ENCODE results near the gene COBLL1.

COBLL1 gene

GRCh38 chr2:164831180-164831579, 10.4 kb downstream of the COBLL1 start:
- no peak for FAIRE-seq

GRCh38 chr2:164826293-164827243, 15.1 kb downstream of the COBLL1 start:
- no peak for FAIRE-seq

More at GRCh38 chr2:164831180-164831579, 10.4 kb downstream of the COBLL1 start:
- DNase-seq (ENCODE audit: insufficient read length, low spot score), result no peak
- TF ChIP-seq POU2F2 (IDR thresholded peaks at IDR 0.05; ENCODE audit: low read depth, low read length), result no peak
- TF ChIP-seq POLR2A (IDR thresholded peaks at IDR 0.05; ENCODE audit: low read depth, low read length), result no peak
- no peak for TF ChIP-seq PAX5 (IDR thresholded peaks at IDR 0.05; ENCODE audit: insufficient read depth, low read length, severe bottlenecking)
- TF ChIP-seq POLR2AphosphoS5 (IDR thresholded peaks at IDR 0.05; ENCODE audit: low read depth, low read length), result no peak
- no peak for TF ChIP-seq SPI1 (IDR thresholded peaks at IDR 0.05; ENCODE audit: low read depth, low read length)
- no peak for TF ChIP-seq TAF1 (IDR thresholded peaks at IDR 0.05; ENCODE audit: low read depth, low read length)

GRCh38 chr2:164824872-164825271, 16.8 kb downstream of the COBLL1 start:
- DNase-seq (ENCODE audit: insufficient read length, low spot score), result no peak
- TF ChIP-seq POLR2AphosphoS5 (IDR thresholded peaks at IDR 0.05; ENCODE audit: low read depth, low read length) (no peak), SPI1 (IDR thresholded peaks at IDR 0.05; ENCODE audit: low read depth, low read length) (no peak), PAX5 (IDR thresholded peaks at IDR 0.05; ENCODE audit: insufficient read depth, low read length, severe bottlenecking) (no peak), POU2F2 (IDR thresholded peaks at IDR 0.05; ENCODE audit: low read depth, low read length) (no peak), POLR2A (IDR thresholded peaks at IDR 0.05; ENCODE audit: low read depth, low read length) (no peak), TAF1 (IDR thresholded peaks at IDR 0.05; ENCODE audit: low read depth, low read length) (no peak)
- FAIRE-seq, result no peak

More at GRCh38 chr2:164826293-164827243, 15.1 kb downstream of the COBLL1 start:
- TF ChIP-seq POLR2A (IDR thresholded peaks at IDR 0.05; ENCODE audit: low read depth, low read length) (no peak), PAX5 (IDR thresholded peaks at IDR 0.05; ENCODE audit: insufficient read depth, low read length, severe bottlenecking) (no peak), POU2F2 (IDR thresholded peaks at IDR 0.05; ENCODE audit: low read depth, low read length) (no peak), POLR2AphosphoS5 (IDR thresholded peaks at IDR 0.05; ENCODE audit: low read depth, low read length) (no peak), TAF1 (IDR thresholded peaks at IDR 0.05; ENCODE audit: low read depth, low read length) (no peak)
- DNase-seq (ENCODE audit: insufficient read length, low spot score), result no peak

- DNase-seq (ENCODE audit: insufficient read length, low spot score) (no peak), FAIRE-seq (no peak)
- no peak for TF ChIP-seq POLR2AphosphoS5 (IDR thresholded peaks at IDR 0.05; ENCODE audit: low read depth, low read length)
- no peak for TF ChIP-seq PAX5 (IDR thresholded peaks at IDR 0.05; ENCODE audit: insufficient read depth, low read length, severe bottlenecking)
- TF ChIP-seq TAF1 (IDR thresholded peaks at IDR 0.05; ENCODE audit: low read depth, low read length), result no peak
- no peak for TF ChIP-seq POU2F2 (IDR thresholded peaks at IDR 0.05; ENCODE audit: low read depth, low read length)
- TF ChIP-seq SPI1 (IDR thresholded peaks at IDR 0.05; ENCODE audit: low read depth, low read length), result no peak
- TF ChIP-seq POLR2A (IDR thresholded peaks at IDR 0.05; ENCODE audit: low read depth, low read length), result no peak
These were observed 18.5 kb downstream of the COBLL1 start for GRCh38 chr2:164823126-164823525.

GRCh38 chr2:164821338-164821737, 20.3 kb downstream of the COBLL1 start:
- DNase-seq (ENCODE audit: insufficient read length, low spot score) (no peak), FAIRE-seq (no peak)
- TF ChIP-seq POLR2A (IDR thresholded peaks at IDR 0.05; ENCODE audit: low read depth, low read length), result no peak
- no peak for TF ChIP-seq SPI1 (IDR thresholded peaks at IDR 0.05; ENCODE audit: low read depth, low read length)
- no peak for TF ChIP-seq POU2F2 (IDR thresholded peaks at IDR 0.05; ENCODE audit: low read depth, low read length)
- no peak for TF ChIP-seq PAX5 (IDR thresholded peaks at IDR 0.05; ENCODE audit: insufficient read depth, low read length, severe bottlenecking)
- TF ChIP-seq TAF1 (IDR thresholded peaks at IDR 0.05; ENCODE audit: low read depth, low read length), result no peak
- TF ChIP-seq POLR2AphosphoS5 (IDR thresholded peaks at IDR 0.05; ENCODE audit: low read depth, low read length), result no peak

GRCh38 chr2:164818149-164819136, 23.2 kb downstream of the COBLL1 start:
- DNase-seq (ENCODE audit: insufficient read length, low spot score) (no peak), FAIRE-seq (no peak)
- TF ChIP-seq TAF1 (IDR thresholded peaks at IDR 0.05; ENCODE audit: low read depth, low read length) (no peak), SPI1 (IDR thresholded peaks at IDR 0.05; ENCODE audit: low read depth, low read length) (no peak), PAX5 (IDR thresholded peaks at IDR 0.05; ENCODE audit: insufficient read depth, low read length, severe bottlenecking) (no peak), POLR2A (IDR thresholded peaks at IDR 0.05; ENCODE audit: low read depth, low read length) (no peak), POLR2AphosphoS5 (IDR thresholded peaks at IDR 0.05; ENCODE audit: low read depth, low read length) (no peak), POU2F2 (IDR thresholded peaks at IDR 0.05; ENCODE audit: low read depth, low read length) (no peak)

- TF ChIP-seq POLR2A (IDR thresholded peaks at IDR 0.05; ENCODE audit: low read depth, low read length), result no peak
- no peak for TF ChIP-seq PAX5 (IDR thresholded peaks at IDR 0.05; ENCODE audit: insufficient read depth, low read length, severe bottlenecking)
- no peak for TF ChIP-seq POU2F2 (IDR thresholded peaks at IDR 0.05; ENCODE audit: low read depth, low read length)
- TF ChIP-seq TAF1 (IDR thresholded peaks at IDR 0.05; ENCODE audit: low read depth, low read length), result no peak
- TF ChIP-seq POLR2AphosphoS5 (IDR thresholded peaks at IDR 0.05; ENCODE audit: low read depth, low read length), result no peak
- no peak for TF ChIP-seq SPI1 (IDR thresholded peaks at IDR 0.05; ENCODE audit: low read depth, low read length)
- FAIRE-seq, result no peak
- no peak for DNase-seq (ENCODE audit: insufficient read length, low spot score)
These were observed 24.7 kb downstream of the COBLL1 start for GRCh38 chr2:164816900-164817299.

- TF ChIP-seq POLR2AphosphoS5 (IDR thresholded peaks at IDR 0.05; ENCODE audit: low read depth, low read length) (no peak), POLR2A (IDR thresholded peaks at IDR 0.05; ENCODE audit: low read depth, low read length) (no peak), SPI1 (IDR thresholded peaks at IDR 0.05; ENCODE audit: low read depth, low read length) (no peak), TAF1 (IDR thresholded peaks at IDR 0.05; ENCODE audit: low read depth, low read length) (no peak), POU2F2 (IDR thresholded peaks at IDR 0.05; ENCODE audit: low read depth, low read length) (no peak), PAX5 (IDR thresholded peaks at IDR 0.05; ENCODE audit: insufficient read depth, low read length, severe bottlenecking) (no peak)
- no peak for DNase-seq (ENCODE audit: insufficient read length, low spot score)
- FAIRE-seq, result no peak
These were observed 25.6 kb downstream of the COBLL1 start for GRCh38 chr2:164816046-164816445.
